Activated CD4-positive, alpha-beta T cell treated with anti-CD3 and anti-CD28 coated beads, Interleukin-2, Interleukin-6, amounts not matched to agents 100 ng/mL and 50 ng/mL, durations not matched to agents 16 hours and 8 hours (primary cell): Measurements from ENCODE around the gene MAP4K1.
A peak's percentile ranks its signal among the peaks of the same experiment; 100 is the strongest.
"Not testable (repeated sequence)": the region's sequence is repeated elsewhere in the genome, so short reads cannot be mapped to it uniquely, and the experiment has no call there.

Experiments
- DNase-seq: peaks from one replicate; pipeline ENCODE4 v3.0.0-alpha.2; 2020

MAP4K1 gene

DNA sequence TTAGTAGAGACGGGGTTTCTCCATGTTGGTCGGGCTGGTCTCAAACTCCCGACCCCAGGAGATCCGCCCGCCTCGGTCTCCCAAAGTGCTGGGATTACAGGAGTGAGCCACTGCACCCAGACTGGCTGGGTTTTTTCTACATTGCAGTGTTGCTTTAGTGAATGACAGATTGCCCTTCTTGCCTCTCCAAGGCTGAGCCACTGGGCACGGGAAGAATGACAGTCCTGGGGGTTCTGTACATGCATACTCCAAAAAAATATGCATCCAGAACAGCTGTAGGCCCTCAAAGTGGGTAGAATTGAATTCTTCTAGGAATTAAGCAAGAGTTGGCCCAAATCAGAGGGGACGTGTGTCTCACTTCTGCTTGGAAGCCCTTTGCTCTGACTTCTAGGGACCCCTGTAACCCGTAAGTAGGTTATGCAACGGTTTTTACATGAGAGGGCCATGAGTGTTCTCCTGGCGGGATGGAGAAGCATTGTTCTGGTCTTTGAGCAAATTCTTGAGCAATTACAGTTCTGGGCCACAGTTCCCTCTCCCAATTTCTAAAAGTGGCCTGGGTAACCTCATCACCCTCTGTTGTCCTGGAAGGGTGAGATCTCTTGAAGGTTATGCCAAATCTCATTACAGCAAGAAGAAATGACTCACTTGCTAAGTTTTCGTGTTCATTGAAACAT lies 33.3 kb upstream of the MAP4K1 start:
- no peak for DNase-seq

DNA sequence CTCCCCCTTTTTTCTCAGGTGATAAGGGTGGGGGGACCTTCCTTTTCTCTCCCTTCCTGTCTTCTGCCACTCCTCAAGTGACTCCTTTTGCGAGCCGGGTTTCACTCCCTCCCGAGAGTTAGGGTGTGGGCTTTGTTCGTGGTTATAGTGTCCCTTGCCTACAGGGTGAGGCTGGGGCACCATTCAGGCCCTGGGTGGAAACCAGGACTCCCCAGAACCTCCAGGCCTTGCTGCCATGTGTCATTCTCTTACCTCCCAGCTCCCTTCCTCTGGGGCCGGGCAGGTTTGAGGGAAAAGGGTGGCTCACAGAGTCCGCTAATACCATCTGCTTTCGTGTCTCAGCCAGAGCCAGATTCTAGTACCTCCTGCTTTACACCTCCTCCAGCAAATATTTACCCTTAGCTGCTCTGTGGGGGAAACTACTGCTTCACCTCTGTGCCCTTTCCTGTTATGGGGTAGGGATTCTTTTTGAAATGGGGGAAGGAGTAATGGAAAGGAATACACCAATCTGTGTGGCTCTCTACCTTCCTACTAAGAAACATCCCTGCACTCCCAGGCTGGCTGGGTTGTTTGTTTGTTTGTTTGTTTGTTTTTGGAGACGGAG lies 32.5 kb upstream of the MAP4K1 start:
- DNase-seq, result no peak

DNA sequence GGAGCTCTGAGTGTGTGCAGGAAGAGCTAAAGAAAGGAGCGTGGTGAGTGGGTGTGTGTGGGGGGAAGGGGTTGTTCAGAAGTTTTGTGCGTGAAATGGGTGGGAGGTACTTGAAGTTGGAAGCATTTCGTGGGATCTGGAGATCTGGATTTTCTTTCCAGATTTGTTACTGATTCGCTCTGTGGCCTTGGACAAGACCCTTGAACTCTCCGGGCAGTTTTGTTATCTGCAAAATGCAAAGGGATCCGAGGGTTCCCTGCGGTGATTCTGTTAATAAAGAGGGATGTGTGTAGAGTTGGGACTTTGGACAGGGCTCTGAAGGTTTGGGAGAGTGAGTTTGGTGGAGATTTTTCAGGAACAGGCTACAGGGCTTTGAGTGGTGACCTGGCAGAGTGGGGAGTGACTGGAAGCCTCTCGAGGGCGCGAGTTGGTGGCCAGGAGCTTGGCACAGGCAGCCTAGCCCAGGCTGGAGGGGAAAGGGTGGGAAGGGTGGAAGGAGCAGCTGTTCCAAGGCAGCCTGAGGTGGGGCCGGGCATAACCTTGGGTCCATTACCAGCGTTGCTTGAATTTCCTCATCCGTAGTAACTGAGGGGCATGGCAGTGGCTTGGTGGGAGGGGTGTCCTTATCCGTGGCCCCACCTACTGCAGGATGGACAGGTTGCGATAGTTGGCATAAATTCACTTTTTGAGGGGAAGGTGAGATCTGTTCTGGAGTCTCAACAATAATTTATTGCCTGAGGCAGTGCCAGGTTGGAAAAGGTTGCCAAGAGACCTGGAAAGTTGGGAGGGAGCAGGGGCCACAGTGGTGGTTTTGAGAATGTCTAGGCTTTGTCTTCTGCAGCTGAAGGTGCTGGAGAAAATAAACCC lies 31.8 kb upstream of the MAP4K1 start:
- no peak for DNase-seq

DNA sequence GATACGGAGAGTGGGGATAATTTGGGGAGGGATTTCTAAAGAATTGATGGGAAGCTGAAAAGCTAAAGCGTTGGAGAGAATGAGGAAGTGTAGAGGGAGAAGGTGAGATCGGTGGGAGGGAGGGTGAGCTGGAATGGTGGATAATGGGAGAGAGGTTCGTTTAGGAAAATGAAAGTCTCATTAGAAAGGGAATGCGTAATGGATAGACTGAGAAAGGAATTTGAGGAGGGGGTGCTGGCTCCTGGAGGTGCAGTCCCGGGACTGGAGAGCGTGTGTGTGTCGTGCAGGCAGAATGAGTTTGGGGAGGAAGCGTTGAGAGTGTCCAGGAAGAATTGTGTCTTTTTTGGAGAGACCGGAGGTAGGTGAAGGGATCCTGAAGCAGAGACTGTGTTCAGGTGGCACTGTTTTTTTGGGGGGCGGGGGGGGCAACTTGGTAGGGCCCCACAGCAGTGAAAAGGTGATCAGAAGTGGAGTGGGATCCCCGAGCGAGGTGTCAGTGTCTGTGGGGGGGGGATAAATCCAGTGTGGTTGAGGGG lies 31.1 kb upstream of the MAP4K1 start:
- DNase-seq, result no peak

DNA sequence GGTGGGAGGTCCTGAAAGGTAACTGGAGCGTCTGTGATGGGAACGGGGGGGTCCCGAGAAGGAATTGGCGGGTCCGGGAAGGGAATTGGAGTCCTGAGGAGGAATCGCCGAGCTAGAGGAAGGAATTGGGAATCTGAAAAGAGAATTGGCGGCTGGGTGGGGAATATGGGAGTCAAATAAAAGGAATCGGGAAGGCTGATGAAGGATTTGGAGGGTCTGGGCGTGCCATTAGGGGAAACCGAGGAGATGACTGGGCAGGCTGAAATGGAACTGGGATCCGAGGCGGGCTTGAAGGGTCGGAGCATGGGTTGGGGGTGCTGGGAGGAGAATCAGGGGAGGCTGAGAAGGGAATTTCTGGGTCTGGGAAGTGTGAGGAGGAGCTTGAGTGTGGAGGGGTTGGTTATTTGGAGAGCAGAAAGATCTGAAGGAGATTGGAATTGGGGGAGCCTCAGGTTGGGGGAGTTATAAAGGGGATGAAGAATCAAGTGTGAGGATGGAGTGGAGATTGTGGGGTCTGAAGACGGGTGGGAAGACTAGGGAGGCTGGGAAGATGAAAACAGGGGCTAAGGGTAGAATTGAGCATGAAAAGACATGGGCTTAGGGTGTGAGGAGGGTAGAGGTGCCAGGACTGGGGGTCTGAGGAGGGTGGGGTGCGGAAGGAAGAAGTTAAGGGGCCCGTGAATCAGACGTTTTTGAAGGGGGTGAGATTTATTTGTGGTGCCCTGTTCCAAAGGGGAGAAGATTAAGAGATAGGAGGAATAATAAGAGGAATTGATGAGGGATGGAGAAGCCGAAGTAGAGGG lies 30.4 kb upstream of the MAP4K1 start:
- no peak for DNase-seq

DNA sequence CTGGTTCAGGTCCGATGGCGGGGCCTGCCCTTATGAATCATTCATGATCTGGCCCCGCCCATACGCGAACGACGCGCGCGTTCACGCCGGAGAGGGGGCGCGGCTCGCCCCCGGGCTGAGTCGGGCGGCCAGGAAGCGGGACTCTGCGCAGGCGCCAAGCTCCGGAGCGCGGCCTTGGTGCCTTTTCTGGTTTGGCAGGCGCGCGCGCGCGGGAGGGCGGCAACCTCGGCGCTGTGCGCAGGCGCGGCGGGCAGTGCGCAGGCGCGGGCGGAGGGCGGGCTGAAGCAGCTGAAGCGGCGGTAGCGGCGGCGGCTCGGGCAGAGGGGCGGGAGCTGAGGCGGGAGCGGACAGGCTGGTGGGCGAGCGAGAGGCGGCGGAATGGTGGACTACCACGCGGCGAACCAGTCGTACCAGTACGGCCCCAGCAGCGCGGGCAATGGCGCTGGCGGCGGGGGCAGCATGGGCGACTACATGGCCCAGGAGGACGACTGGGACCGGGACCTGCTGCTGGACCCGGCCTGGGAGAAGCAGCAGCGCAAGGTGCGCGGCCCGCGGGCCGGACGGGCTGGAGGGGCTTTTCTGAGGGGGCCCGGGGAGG lies 29.7 kb upstream of the MAP4K1 start, which contains the start of gene ACTN4:
Gene ACTN4, plus strand, starts transcription at position 282 of the 598 bp plus-strand sequence. Its CDS starts 97 bp downstream, at position 379.
- peak; percentile 100 for DNase-seq

DNA sequence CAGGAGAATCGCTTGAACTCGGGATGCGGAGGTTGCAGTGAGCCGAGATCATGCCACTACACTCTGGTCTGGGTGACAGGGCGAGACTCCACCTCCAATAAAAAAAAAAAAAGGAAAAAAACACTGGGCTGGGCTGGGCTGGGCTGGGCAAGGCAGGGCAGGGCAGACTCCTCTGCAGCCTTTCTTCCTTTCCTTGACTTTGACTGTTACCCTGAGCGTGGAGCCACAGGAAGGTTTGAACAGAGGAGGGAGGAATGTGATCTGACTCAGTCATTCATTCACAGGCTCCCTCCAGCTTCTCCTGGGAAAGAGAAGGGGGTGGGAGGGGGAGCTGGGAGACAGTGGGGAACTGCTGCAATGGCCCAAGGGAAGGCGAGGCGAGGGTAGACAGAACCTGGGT lies 27.0 kb upstream of the MAP4K1 start:
- DNase-seq, result no peak

DNA sequence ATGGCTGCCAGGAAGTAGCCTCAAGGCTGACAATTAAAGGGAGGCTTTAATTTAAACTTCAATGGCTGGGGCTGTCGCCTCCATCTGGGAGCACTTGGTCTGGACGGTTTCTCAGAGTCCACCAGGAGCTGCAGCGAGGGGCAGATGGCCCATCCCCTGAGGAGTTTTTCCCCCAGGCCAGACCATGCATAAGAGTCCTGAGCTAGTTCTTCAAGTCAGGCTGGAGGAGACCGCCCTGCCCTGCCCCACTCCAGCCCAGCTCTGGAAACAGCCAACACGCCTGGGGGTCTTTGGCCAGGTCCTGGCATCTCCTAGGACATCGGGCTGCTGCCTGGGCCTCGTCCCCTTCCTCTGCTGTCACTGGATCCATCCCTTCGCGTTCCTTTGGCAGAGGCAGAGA lies 24.4 kb upstream of the MAP4K1 start:
- DNase-seq, result no peak

DNA sequence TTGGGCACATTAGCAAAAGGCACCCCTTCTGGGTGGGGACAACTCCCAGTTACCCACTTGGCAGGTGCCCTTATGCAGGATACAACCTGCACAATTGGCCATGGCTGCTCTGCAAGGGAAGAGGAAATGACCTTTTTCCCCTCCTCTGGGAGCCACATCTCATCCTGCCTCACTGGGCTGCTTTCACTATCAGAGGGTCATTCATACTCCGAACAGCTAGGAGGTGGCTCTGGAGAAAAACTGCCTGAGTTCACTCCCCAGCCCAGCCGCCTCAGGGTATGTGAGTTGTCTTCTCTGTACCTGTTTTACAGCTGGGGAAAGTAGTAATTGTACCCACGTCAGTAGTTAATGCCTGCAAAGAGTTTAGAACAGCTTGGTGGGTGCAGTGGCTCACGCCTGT lies 22.6 kb upstream of the MAP4K1 start:
- DNase-seq, result no peak

DNA sequence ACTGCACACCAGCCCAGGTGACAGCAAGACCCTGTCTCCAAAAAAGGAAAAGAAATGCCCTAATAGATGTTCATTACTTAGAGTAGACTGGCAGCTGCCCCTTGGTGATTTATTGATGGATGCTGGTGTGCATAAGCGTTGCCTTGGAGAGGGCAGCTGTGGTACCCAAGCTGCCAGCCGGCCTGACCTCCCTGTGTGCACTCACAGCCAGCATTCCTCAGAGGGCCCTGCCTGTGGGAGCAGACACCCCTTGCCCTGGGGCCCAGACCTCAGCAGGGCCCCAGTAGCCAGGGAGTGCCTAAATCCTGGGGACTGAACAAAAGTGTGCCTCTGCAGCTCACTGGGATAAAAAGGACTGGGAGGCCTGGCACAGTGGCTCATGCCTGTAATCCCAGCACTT lies 21.9 kb upstream of the MAP4K1 start:
- DNase-seq, result no peak

DNA sequence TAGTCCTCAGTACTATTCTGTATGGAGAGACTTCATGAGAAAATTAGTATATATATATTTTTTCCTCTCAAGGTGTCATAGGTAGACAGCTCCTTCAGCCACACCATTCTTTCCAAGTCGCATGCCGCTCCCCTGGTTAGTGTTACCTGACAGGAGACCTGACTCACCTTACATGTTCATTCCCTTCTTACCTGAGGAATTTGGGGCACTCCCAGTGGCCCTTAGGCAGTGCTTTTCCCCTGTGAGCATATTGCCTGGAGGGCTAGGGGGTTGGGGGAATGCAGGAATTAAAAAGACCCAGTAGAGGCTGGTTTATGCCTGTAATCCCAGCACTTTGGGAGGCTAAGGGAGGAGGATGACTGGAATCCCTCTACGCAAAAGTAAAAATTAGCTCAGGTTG lies 20.7 kb upstream of the MAP4K1 start:
- no peak for DNase-seq

DNA sequence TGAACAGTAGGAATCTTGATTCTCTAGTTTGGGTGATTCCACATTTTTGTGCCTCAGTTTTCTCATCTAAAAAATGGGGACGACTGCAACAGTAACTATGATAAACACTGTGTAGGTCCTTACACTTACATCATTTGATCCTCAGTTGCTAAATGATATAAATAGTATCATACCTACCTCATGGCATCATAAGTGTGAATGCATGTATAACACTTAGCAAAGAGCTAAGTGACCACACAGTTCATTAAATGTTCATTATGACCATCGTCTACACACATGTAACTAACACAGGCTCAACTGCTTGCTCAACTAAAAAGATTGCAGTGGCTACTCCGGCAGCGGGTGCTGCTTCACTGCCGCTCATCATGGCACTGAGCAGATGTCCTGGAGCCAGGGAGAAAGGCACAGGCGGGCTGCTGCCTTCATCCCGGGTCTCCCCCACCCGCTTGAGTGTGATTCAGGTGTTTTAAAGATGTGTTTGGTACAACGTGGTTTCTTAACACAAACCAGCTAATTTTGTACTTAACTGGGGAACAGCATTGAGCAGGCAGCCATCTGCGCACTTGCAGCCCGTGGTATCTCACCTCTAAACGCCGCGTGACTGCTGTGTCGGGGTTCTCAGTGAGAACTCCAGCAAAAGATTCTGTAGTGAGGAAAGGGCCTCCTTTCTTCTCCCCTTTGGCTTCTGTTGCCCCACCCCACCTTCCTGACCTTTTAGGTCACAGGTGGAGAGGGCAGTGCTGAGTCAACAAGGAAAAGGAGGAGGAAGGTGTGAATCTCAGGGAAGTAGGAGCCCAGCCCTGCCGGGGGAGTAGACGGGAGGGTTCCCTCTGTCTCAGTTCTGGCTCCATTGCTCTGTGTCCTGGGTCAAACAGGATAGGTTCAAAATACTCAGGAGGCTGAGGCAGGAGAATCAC lies 18.0 kb upstream of the MAP4K1 start:
- no peak for DNase-seq

DNA sequence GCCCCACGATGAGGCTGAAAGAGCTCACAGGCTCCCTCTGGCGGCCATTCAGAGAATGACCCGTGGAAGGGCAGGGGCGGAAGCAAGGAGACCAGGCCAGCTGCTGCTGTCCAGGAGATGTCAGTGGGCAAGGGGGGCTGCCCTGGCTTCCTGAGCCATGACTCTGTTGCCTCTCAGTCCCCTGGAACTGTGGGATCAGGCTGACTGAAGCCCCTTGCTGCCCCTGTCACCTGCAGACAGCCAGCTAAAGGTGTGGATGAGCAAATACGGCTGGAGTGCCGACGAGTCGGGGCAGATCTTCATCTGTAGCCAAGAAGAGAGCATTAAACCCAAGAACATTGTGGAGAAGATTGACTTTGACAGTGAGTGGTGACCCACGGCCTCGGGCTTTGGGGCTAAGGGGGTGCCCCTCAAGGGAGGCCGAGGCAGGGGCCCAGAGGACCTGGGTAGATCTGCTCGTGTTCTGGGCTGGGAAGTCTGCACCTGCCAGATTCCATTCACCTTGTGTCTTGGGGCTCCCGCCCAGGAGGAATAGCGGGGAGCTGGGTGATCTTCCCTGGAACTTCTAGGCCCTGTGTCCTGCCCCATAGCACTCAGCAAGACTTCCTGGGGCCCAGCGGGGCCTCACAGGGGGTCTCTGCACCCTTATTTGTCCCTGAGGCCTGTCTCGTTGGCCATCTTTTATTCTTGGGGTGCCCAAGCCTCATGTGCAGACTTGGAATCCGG lies 17.2 kb upstream of the MAP4K1 start:
- peak; percentile 85 for DNase-seq

DNA sequence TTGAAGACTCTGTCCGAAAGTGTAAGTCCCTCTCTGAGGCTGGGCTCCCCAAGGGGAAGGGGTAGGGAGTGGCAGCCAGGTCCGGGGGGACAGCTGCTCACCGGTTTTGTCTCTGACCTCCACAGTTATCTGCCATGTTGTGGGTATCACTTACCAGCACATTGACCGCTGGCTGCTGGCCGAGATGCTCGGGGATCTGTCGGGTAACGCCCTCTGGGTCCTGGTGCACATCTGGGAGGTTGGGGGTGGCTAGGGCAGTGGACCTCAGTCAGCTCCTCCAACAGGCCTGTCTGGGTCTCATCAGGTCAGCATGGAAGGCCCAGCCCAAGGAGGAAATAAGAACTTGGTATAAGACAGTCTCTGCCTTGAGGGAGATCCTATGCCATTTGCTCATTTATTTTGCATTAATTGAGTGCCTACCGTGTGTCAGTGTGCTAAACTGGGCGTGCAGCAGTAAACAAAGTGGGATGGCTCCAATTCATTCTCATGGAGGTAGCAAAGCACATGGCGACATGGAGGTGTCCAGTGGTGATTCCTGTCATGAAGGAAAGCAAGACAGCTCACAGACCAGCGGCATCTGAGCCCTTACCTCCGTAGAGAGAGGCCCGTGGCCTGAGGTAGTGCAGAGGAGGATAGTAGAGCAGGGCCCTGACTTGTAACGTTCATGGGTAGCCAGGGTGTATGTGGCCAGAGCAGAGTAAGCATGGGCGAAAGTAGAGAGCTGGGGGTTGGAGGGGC lies 14.9 kb upstream of the MAP4K1 start:
- no peak for DNase-seq

DNA sequence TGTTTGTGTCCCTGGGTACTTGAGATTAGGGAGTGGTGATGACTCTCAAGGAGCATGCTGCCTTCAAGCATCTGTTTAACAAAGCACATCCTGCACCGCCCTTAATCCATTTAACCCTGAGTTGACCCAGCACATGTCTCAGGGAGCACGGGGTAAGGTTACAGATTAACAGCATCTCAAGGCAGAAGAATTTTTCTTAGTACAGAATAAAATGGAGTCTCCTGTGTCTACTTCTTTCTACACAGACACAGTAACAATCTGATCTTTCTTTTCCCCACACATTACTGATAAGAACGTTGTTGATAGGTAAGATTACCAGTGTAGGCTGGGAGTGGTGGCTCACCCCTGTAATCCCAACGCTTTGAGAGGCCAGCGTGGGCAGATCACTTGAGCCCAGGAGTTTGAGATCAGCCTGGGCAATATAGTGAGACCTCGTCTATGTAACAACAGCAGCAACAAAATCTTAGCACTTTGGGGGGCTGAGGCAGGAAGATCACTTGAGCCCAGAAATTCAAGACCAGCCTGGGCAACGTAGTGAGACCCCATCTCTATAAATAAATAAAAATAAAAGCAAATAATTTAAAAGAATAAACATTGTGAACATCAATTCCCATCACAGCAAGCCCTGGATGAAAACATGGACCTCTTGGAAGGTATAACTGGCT lies 14.2 kb upstream of the MAP4K1 start:
- not testable (repeated sequence) for DNase-seq

DNA sequence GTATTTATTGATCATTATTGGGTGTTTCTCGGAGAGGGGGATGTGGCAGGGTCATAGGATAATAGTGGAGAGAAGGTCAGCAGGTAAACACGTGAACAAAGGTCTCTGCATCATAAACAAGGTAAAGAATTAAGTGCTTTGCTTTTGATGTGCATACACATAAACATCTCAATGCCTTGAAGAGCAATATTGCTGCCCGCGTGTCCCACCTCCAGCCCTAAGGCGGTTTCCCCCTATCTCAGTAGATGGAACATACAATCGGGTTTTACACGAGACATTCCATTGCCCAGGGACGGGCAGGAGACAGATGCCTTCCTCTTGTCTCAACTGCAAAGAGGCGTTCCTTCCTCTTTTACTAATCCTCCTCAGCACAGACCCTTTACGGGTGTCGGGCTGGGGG lies 13.5 kb upstream of the MAP4K1 start:
- not testable (repeated sequence) for DNase-seq

DNA sequence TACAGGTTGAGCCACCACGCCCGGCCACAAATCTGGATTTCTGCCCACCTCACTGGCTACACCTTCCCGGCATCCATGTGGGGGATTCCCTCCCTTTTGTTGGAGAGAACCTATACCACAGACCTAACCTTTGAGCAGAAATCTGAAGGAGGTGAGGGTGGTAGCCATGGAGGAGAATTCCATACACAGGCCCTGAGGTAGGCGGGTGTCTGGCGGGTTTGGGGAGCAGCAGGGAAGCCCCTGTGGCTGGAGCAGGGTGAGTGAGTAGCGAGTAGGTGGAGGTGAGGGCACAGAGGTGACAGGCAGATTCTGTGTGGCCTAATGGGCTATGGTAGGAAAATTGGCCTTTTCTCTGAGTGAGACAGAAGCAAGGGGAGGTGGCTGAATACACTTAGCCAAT lies 11.8 kb upstream of the MAP4K1 start:
- no peak for DNase-seq

DNA sequence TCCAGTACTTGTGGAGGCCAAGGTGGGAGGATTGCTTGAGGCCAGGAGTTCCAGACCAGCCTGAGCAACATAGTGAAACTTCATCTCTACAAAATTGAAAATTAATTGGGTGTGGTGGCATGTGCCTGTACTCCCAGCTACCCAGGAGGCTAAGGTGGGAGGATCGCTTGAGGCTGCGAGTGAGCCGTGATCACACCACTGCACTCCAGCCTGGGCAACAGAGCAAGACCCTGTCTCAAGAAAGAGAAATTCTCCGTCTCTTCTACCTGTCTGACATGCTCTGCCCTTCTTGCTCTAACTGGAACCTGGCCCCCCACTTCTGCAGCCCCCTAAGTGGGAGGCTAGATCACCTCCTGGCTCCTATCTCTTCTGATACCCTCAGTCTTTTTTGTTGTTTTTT lies 8.6 kb upstream of the MAP4K1 start:
- DNase-seq, result no peak

DNA sequence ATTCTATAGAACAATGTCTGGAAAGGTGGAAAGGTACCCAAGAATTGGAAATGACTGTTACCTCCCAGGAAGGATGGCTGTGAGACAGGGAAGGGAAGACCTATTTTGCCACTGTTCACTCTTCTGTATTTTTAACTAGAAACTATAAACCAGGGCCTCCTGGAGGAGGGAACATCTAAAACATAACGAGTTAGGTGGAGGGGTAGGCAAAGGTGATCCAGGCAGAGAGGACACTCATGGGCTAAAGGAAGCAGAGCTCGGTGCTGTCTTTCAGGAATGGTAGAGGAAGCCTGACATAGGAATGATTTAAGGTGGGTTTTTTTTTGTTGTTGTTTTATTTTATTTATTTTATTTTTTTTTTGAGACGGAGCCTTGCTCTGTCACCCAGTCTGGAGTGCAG lies 7.1 kb upstream of the MAP4K1 start:
- no peak for DNase-seq
